Karpas-422 (cell line): ENCODE measurements around the gene ROCK1. TPM values are rescaled to one million over a fixed set of nuclear protein-coding genes. Genes with fewer than 3 reads are reported as not detected.
"Not testable (repeated sequence)": the region's sequence is repeated elsewhere in the genome, so short reads cannot be mapped to it uniquely, and the experiment has no call there.

Source experiments
- DNase-seq: peaks from one replicate; pipeline ENCODE4 v3.0.0-alpha.2; 2015
- H2AFZ ChIP-seq: fragments of 200-600 bp; sonication (generic); 2 replicates; pipeline ENCODE4 v1.6.1; 2014; ENCODE audit warnings: antibody characterized with exemption, low read length, mixed read lengths
- H3K27ac ChIP-seq: fragments of 200-600 bp; sonication (generic); 2 replicates; pipeline ENCODE4 v1.5.1; 2014; ENCODE audit warnings: mild to moderate bottlenecking, low read length, moderate library complexity
- H3K27me3 ChIP-seq: fragments of 200-600 bp; sonication (generic); 2 replicates; pipeline ENCODE4 v1.6.1; 2014; ENCODE audit warnings: low read length, mixed read lengths
- H3K36me3 ChIP-seq: fragments of 200-600 bp; sonication (generic); 2 replicates; pipeline ENCODE4 v1.6.1; 2014; ENCODE audit warnings: low read length, mixed read lengths; ENCODE audit not compliant: insufficient read depth
- H3K4me1 ChIP-seq: fragments of 200-600 bp; sonication (generic); 2 replicates; pipeline ENCODE4 v1.6.1; 2014; ENCODE audit warnings: mild to moderate bottlenecking, low read length, mixed read lengths
- H3K4me2 ChIP-seq: fragments of 200-600 bp; sonication (generic); 2 replicates; pipeline ENCODE4 v1.6.1; 2014; ENCODE audit warnings: low read length, low read depth, mild to moderate bottlenecking; ENCODE audit not compliant: poor library complexity, severe bottlenecking
- H3K4me3 ChIP-seq: fragments of 200-600 bp; sonication (generic); 2 replicates; pipeline ENCODE4 v1.5.1; 2014; ENCODE audit warnings: mild to moderate bottlenecking, antibody characterized with exemption, low read length, mixed read lengths
- H3K79me2 ChIP-seq: fragments of 200-600 bp; sonication (generic); 2 replicates; pipeline ENCODE4 v1.6.1; 2014; ENCODE audit warnings: mild to moderate bottlenecking, low read length, mixed read lengths
- H3K9ac ChIP-seq: fragments of 200-600 bp; sonication (generic); 2 replicates; pipeline ENCODE4 v1.6.0; 2014; ENCODE audit warnings: low read length
- H3K9me2 ChIP-seq: fragments of 200-600 bp; sonication (generic), shearing (Covaris generic); replicated peaks from 2 replicates; pipeline ENCODE4 v1.6.0; 2014; ENCODE audit warnings: mild to moderate bottlenecking, low read length, moderate library complexity; ENCODE audit not compliant: insufficient read depth
- H3K9me3 ChIP-seq: fragments of 300-700, 200-600 bp; sonication (generic); 2 replicates; pipeline ENCODE4 v1.6.1; 2014; ENCODE audit warnings: low read length, mixed read lengths
- H4K20me1 ChIP-seq: fragments of 200-600 bp; sonication (generic); 2 replicates; pipeline ENCODE4 v1.6.1; 2014; ENCODE audit warnings: mild to moderate bottlenecking, antibody characterized with exemption, low read length, low read depth; ENCODE audit not compliant: insufficient read depth
- total RNA-seq: library from RNA; depleted of rRNA; stranded (reverse); fragments of >200 nt; shearing (Covaris generic); gene quantifications from 2 replicates; pipeline ENCODE4 v1.2.3, GENCODE V29; 2014; ENCODE audit warnings: low replicate concordance

The ROCK1 gene
- total RNA-seq, 1 experiment from 2014 or later, result 47.0 TPM

- no peaks in the 10 kb centered on the region for H3K4me1 ChIP-seq
- peaks cover 36% of the 10 kb centered on the region for H3K36me3 ChIP-seq
- no peaks in the 10 kb centered on the region for H4K20me1 ChIP-seq
- DNase-seq, result no peak
- no peak overlapping the region for H3K9ac ChIP-seq
- H3K4me3 ChIP-seq, result no peak overlapping the region
- H3K4me2 ChIP-seq, result no peak overlapping the region
- H3K9me2 ChIP-seq, result no peaks in the 10 kb centered on the region
- peaks cover 4% of the 10 kb centered on the region; the same call in 1 of the 2 replicates for H3K9me3 ChIP-seq
- no peak overlapping the region for H2AFZ ChIP-seq
- no peak overlapping the region for H3K27ac ChIP-seq
- H3K79me2 ChIP-seq, result peaks cover 62% of the 10 kb centered on the region
- H3K27me3 ChIP-seq, result no peaks in the 10 kb centered on the region
These were observed 79.8 kb downstream of the ROCK1 start for GRCh38 chr18:21031845-21032244.

GRCh38 chr18:21018257-21018656, 93.4 kb downstream of the ROCK1 start:
- not testable (repeated sequence) for H3K27me3 ChIP-seq, H3K79me2 ChIP-seq, H3K9me3 ChIP-seq, H3K4me3 ChIP-seq, H2AFZ ChIP-seq, H3K4me2 ChIP-seq, H3K4me1 ChIP-seq, H3K9me2 ChIP-seq, H4K20me1 ChIP-seq, H3K9ac ChIP-seq, H3K27ac ChIP-seq, DNase-seq
- peaks cover 29% of the 10 kb centered on the region for H3K36me3 ChIP-seq

- Histone ChIP-seq H3K79me2 (no peaks in the 10 kb centered on the region), H3K27me3 (no peaks in the 10 kb centered on the region), H3K9me2 (no peaks in the 10 kb centered on the region), H3K9me3 (no peaks in the 10 kb centered on the region), H2AFZ (no peak overlapping the region), H3K9ac (no peak overlapping the region), H3K4me1 (no peaks in the 10 kb centered on the region), H3K4me3 (no peak overlapping the region), H3K36me3 (peaks cover 36% of the 10 kb centered on the region), H4K20me1 (no peaks in the 10 kb centered on the region), H3K27ac (no peak overlapping the region), H3K4me2 (no peak overlapping the region)
- no peak for DNase-seq
These were observed 99.3 kb downstream of the ROCK1 start for GRCh38 chr18:21012308-21012707.

DNA sequence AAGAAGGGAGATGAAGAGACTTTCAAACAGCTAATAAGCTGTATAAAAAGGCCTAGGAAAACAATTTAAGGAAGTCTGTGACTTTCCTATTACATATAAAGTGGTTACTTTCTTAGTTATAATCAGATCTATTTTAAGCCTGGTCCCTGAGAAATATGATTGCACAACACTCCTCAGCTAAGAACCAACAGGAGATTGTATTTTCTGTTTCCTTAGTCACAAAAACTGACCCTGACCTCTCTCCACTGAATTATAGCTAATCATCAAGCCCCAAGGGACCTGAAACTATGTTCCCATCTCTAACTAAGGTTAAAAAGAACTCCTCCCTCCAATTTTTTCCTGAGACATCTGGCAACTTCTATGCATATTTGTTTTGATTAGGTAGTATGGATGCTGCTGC, 106.9 kb downstream of the ROCK1 start:
- H3K27me3 ChIP-seq, result no peaks in the 10 kb centered on the region
- H3K9me2 ChIP-seq, result no peaks in the 10 kb centered on the region
- H3K9ac ChIP-seq, result no peak overlapping the region
- no peak for DNase-seq
- H3K79me2 ChIP-seq, result peaks cover 22% of the 10 kb centered on the region
- H3K9me3 ChIP-seq, result no peaks in the 10 kb centered on the region
- no peak overlapping the region for H3K4me2 ChIP-seq
- no peak overlapping the region for H3K4me3 ChIP-seq
- H2AFZ ChIP-seq, result no peak overlapping the region
- no peak overlapping the region for H3K27ac ChIP-seq
- peaks cover 25% of the 10 kb centered on the region for H3K36me3 ChIP-seq
- no peaks in the 10 kb centered on the region for H4K20me1 ChIP-seq
- no peaks in the 10 kb centered on the region for H3K4me1 ChIP-seq

- Histone ChIP-seq H3K9me3 (no peaks in the 10 kb centered on the region), H3K79me2 (peaks cover 59% of the 10 kb centered on the region), H3K4me2 (no peak overlapping the region), H3K9ac (no peak overlapping the region), H2AFZ (no peak overlapping the region), H4K20me1 (no peaks in the 10 kb centered on the region), H3K9me2 (no peaks in the 10 kb centered on the region), H3K4me1 (no peaks in the 10 kb centered on the region), H3K27ac (no peak overlapping the region), H3K36me3 (peaks cover 7% of the 10 kb centered on the region; the same call in 1 of the 2 replicates), H3K4me3 (no peak overlapping the region), H3K27me3 (no peaks in the 10 kb centered on the region)
- DNase-seq, result no peak
These were observed 110.9 kb downstream of the ROCK1 start for GRCh38 chr18:21000667-21001066.

DNA sequence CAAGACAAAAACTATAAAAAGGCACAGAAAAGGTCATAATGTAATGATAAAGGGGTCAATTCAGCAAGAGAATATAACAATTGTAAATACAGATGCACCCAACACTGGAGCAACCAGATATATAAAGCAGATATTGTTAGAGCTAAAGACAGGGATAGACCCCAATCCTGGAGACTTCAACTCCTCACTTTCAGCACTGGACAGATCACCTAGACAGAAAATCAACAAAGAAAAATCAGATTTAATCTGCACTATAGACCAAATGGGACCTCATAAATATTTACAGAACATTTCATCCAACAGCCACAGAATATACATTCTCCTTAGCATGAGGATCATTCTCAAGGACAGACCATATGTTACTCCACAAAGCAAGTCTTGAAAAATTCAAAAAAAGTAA, 114.2 kb downstream of the ROCK1 start:
- Histone ChIP-seq H3K4me3 (no peak overlapping the region), H3K9me2 (no peaks in the 10 kb centered on the region), H3K9me3 (no peaks in the 10 kb centered on the region), H3K4me2 (no peak overlapping the region), H2AFZ (no peak overlapping the region), H3K79me2 (peaks cover 66% of the 10 kb centered on the region), H3K4me1 (0 out of 2 replicates have a peak, but pooled peaks cover 2% of the 10 kb centered on the region), H3K27ac (no peak overlapping the region), H3K36me3 (peaks cover 11% of the 10 kb centered on the region; the same call in 1 of the 2 replicates), H3K27me3 (no peaks in the 10 kb centered on the region), H3K9ac (no peak overlapping the region), H4K20me1 (no peaks in the 10 kb centered on the region)
- no peak for DNase-seq

DNA sequence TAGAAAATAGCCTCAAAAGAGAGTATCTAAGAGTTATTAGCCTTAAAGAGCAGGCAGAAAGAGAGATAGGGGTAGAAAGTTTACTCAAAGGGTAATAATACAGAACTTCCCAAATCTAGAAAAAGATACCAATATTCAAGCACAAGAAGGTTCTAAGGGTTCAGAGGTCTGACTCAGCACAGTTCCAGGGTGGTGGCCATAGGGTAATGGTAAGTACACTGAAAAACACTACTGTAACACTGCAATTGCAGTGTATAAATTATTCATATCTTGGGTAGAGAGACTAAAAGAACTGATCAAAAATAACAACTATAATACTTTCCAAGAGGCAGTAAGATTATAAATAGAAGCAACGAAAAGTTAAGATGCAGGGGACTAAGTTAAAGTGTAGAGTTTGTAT, 115.2 kb downstream of the ROCK1 start:
- no peaks in the 10 kb centered on the region for H3K9me3 ChIP-seq
- no peak overlapping the region for H2AFZ ChIP-seq
- DNase-seq, result no peak
- no peaks in the 10 kb centered on the region for H3K27me3 ChIP-seq
- 0 out of 2 replicates have a peak, but pooled peaks cover 2% of the 10 kb centered on the region for H3K4me1 ChIP-seq
- peaks cover 11% of the 10 kb centered on the region; the same call in 1 of the 2 replicates for H3K36me3 ChIP-seq
- no peak overlapping the region for H3K27ac ChIP-seq
- H3K4me2 ChIP-seq, result no peak overlapping the region
- no peaks in the 10 kb centered on the region for H4K20me1 ChIP-seq
- H3K4me3 ChIP-seq, result no peak overlapping the region
- no peak overlapping the region for H3K9ac ChIP-seq
- H3K9me2 ChIP-seq, result no peaks in the 10 kb centered on the region
- H3K79me2 ChIP-seq, result peaks cover 62% of the 10 kb centered on the region

DNA sequence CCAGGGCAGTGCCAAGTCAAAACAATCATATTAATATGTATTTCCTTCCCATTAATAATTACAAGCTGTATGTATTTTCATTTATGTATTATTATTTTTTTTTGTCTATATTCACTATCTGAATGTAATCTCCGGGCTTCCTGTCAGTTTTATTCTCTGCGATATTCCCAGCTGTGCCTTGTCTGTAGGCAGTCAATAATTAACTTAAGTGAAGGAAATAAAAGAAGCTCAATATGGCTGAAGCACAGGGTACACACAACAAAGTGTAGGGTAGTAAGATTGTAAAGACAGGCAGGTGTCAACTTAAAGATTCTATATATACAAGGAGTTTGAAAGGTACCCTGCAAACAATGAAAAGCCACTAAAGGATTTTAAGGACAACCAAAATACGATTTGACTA, 122.9 kb downstream of the ROCK1 start:
- no peak overlapping the region for H3K27ac ChIP-seq
- H3K9me3 ChIP-seq, result no peaks in the 10 kb centered on the region
- H3K36me3 ChIP-seq, result peaks cover 21% of the 10 kb centered on the region; the same call in 1 of the 2 replicates
- no peak overlapping the region for H2AFZ ChIP-seq
- H3K9ac ChIP-seq, result no peak overlapping the region
- H3K4me3 ChIP-seq, result no peak overlapping the region
- no peaks in the 10 kb centered on the region for H3K9me2 ChIP-seq
- DNase-seq, result no peak
- no peaks in the 10 kb centered on the region for H4K20me1 ChIP-seq
- peaks cover 7% of the 10 kb centered on the region for H3K79me2 ChIP-seq
- H3K4me2 ChIP-seq, result no peak overlapping the region
- H3K4me1 ChIP-seq, result no peaks in the 10 kb centered on the region
- no peaks in the 10 kb centered on the region for H3K27me3 ChIP-seq

DNA sequence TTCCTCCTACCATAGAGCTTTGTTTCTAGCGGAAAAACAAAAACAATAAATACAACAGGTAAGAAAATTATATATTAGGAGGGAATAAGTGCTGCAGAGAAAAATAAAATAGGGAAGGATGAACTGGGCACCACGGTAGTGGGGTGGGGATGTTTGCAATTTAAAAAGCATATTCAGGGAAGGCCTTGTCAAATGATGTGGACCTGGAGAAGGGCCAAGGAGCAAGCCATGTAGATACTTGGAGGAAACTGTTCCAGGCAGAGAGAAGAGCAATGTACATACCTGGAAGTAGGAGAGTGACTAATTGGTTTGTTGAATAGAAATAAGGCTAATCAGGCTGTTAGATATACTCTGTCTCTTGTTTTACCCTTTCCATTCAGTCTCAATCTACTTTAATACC, 136.5 kb downstream of the ROCK1 start:
- DNase-seq, result no peak
- H3K4me3 ChIP-seq, result no peak overlapping the region
- H4K20me1 ChIP-seq, result no peaks in the 10 kb centered on the region
- no peak overlapping the region for H3K27ac ChIP-seq
- H3K27me3 ChIP-seq, result no peaks in the 10 kb centered on the region
- no peaks in the 10 kb centered on the region for H3K9me3 ChIP-seq
- no peaks in the 10 kb centered on the region for H3K4me1 ChIP-seq
- H3K36me3 ChIP-seq, result peaks cover 14% of the 10 kb centered on the region; the same call in 1 of the 2 replicates
- H3K79me2 ChIP-seq, result peaks cover 5% of the 10 kb centered on the region; the same call in 1 of the 2 replicates
- H3K9ac ChIP-seq, result no peak overlapping the region
- no peak overlapping the region for H3K4me2 ChIP-seq
- H2AFZ ChIP-seq, result no peak overlapping the region
- H3K9me2 ChIP-seq, result no peaks in the 10 kb centered on the region
